ENCODE results near the gene COBLL1.

- TF ChIP-seq ZNF416 (tag by site-specific recombination; IDR thresholded peaks at IDR 0.05) (no peak), ZNF2 (tag by site-specific recombination; IDR thresholded peaks at IDR 0.05) (no peak), CTCF (tag by site-specific recombination; IDR thresholded peaks at IDR 0.05) (no peak), ZNF292 (tag by site-specific recombination; IDR thresholded peaks at IDR 0.05; ENCODE audit: borderline replicate concordance, low read depth) (no peak), TCF7L2 (IDR thresholded peaks at IDR 0.05; ENCODE audit: borderline replicate concordance, low read depth, low read length) (no peak), KLF10 (tag by site-specific recombination; IDR thresholded peaks at IDR 0.05) (no peak), ZNF175 (tag by site-specific recombination; IDR thresholded peaks at IDR 0.05) (no peak), WT1 (tag by site-specific recombination; IDR thresholded peaks at IDR 0.05) (no peak), ZBTB49 (tag by site-specific recombination; IDR thresholded peaks at IDR 0.05; ENCODE audit: low read depth) (no peak), SP2 (tag by site-specific recombination; IDR thresholded peaks at IDR 0.05) (no peak), ZSCAN23 (tag by site-specific recombination; IDR thresholded peaks at IDR 0.05) (no peak)
Measured at GRCh38 chr2:164664070-164664469, 177.6 kb downstream of the COBLL1 start.

Data from HEK293 (cell line).